ENCODE measurements around the gene IL24.

Gene IL24

DNA sequence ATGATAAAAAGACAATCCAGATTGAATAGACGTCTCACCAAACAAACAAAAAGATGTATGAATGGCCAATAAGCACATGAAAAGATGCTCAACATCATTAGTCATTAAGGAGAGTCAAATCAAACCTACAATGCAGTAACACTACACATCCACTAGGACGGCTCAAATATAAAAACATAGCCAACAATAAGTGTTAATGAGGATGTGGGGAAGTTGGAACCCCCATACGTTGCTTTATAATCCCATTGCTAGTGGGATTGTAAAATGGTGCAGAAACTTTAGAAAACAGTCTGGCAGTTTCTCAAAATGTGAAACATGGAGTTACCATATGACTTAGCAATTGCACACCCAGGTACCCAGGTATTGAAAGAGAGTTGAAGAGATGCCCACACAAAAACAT, 14.7 kb upstream of the IL24 start:
- no peak for DNase-seq

GRCh38 chr1:206883160-206883559, 14.1 kb upstream of the IL24 start:
- DNase-seq, result no peak

- no peak for DNase-seq
These were observed 13.4 kb upstream of the IL24 start for GRCh38 chr1:206883876-206884275.

- DNase-seq, result no peak
These were observed 11.7 kb upstream of the IL24 start for GRCh38 chr1:206885341-206886060.

DNA sequence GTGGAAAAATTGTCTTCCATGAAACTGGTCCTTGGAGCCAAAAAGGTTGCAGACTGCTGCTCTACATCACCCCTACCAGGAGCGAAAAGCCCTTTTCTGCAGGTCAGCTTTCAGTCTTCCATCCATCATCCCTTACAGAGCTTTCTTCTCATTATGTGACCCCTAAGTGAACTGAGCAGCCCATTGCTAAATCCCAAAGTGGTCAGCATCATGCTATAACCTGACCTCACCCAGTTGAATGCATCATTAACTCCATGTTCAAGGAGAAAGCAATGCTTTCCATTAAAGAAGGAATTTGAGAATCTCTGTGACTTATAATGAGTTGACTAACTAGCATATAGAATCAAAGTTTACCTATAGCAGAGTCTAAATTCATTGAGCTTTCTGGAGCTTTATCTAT, 10.4 kb upstream of the IL24 start:
- DNase-seq, result no peak

DNA sequence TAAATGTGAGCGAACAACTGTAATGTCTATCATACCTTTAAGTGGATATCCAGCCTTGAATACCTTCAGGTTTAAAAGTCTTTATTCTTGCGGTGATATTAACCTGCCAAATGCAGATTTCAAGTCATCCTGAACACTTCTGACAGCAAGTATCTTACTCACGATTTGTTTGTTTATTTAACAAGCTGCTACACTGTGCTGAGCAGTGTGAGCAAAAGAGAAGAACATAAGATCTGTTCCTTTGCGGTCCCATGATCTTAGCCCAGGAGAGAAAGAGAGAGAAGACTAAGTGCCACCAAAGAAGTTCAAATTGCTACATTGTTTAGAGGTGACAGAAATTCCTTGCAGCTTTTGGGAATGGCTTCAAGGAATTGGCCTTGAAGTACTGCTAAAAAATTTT, 9.5 kb upstream of the IL24 start:
- no peak for DNase-seq

- DNase-seq, result no peak
These were observed 6.8 kb upstream of the IL24 start for GRCh38 chr1:206890125-206891060.

DNA sequence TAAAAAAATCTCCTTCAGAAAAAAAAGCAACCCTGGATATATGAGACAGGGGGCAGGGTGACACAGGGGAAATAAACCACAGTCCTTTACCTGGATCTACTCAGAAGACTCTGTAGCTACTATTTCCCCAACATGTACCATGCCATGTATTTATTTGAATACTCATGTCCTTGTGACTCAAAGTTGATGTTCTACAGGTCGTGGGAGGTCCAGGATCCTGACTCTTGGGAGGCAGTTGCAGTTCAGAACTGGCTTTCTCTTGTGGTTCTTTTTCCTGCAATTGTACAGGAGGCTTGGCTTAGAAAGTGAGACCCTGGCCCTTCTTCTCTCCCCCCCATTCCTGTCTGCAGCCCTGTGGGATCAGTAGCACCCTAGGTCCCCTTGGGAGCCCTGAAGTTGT, 5.8 kb upstream of the IL24 start:
- DNase-seq, result no peak

DNA sequence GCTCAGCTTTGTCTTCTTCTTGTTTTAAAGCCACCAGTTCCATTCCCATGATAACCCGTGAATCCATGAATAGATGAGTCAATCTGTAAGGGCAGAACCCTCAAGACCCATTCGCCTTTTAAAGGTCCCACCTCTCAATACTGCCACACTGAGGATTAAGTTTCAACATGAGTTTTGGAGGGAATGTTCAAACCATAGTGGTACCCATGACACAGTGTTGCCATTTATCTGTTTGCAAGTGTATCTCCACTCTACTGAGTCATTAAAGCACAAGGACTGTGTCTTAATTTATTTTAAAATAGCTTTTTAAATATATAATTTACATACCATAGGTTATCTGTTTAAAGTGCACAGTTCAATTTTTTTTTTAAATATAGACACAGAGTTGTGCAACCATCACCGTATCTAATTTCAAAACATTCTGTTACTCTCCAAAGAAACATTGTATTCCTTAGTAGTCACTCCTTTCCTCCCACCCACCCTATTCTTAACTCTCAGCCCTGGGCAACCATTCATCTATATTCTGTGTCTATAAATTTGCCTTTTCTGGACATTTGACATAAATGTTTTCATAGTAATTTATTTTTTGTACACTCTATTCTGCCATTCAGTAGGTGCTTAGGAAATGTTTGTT, 4.8 kb upstream of the IL24 start:
- DNase-seq, result no peak

DNA sequence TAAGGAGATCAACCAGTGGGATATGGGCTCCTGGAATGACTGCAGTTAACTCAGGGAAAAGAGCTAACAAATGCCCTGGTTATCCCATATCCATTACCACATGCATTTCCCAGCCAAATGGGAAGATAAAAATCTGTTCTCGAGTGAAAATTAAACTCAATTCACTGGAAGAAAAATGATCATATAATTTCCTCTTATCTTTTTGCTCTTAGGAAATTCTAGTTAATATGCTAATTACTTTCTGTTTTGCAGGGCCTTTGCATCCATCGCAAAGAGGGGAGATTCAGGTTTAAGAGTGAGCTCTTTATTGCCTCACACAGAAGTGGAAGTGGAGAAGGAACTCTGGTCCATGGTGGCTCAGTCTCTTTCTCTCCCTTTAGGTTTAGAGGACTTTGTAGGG, 3.9 kb upstream of the IL24 start:
- DNase-seq, result no peak

GRCh38 chr1:206895325-206895724, 1.9 kb upstream of the IL24 start:
- no peak for DNase-seq

GRCh38 chr1:206895837-206896242, 1.4 kb upstream of the IL24 start:
- DNase-seq, result no peak

DNA sequence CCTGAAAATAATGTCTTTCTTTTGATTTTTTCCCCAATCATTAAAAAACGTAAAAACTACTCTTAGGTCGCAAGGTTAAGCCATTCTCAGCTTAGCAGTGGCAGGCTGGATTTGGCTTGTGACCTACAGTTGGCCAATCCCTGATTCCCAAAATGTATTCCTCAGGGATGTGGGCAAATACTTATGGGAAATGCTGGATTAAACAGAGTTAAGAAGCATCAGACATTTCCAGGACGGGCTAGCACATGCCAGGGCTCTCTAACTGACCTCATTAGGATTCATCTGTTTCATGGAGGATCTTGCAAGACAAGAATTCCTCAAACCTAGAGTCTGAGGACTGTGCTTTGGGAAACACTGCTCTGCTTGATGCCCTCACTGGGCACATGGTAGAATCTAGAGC, 982 bp upstream of the IL24 start:
- no peak for DNase-seq

DNA sequence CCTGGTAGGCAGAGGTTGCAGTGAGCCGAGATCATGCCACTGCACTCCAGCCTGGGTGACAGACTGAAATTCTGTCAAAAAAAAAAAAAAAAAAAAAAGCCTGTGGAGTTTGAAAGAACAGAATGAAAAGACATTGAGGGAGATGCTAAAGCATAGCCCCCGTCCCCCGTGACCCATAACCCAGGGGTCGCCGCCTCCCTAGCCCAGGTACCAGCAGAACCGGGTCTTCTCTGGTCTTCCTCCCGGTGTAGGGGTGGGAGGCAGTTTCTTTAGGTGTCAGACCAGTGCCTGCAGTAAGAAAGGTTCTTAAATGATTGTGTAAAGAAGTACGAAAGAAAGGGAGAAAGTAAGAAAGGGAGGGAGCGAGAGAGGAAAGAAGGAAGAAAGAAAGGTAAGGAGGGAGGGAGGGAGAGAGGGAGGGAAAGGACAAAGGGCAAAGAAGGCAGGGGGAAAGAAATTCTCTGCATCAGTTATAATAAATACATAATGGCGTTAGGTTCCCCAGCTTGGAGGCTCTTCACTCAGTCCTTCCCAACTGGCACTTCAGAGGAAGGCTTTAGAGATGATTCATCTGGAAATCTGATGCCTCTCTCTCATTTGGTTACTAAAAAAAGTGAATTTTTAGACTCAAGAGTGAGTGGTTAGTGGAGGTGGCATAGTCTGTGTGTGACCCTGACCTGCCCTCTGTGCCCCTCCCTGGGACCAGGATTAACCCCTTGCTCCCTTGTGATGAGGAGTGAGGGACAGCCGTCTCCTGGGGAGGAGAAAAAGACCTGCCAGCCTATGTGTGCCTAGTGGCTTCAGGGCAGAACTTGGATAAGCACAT, 1.1 kb downstream of the IL24 start:
- no peak for DNase-seq

- DNase-seq, result no peak
These were observed 1.7 kb downstream of the IL24 start for GRCh38 chr1:206898915-206899431.

GRCh38 chr1:206899717-206900116, 2.5 kb downstream of the IL24 start:
- DNase-seq, result no peak

GRCh38 chr1:206900149-206900548, 2.9 kb downstream of the IL24 start:
- no peak for DNase-seq

DNA sequence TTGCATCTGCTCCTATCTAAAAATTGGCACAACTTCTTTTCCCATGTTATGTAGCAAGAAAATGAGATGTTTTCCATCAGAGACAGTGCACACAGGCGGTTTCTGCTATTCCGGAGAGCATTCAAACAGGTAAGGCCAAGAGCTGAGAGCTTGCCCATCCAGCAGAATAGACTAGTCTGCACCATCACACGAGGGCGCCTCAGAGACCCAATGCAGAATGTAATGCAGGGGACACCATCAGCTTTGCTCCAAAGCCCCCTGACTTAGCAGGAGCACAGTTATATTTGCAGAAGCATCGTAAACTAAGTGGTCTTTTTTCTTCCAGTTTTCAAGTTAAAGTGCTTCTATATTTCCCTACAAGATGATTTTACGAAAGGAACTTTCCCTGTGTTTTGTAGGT, 4.7 kb downstream of the IL24 start:
- DNase-seq, result no peak

DNA sequence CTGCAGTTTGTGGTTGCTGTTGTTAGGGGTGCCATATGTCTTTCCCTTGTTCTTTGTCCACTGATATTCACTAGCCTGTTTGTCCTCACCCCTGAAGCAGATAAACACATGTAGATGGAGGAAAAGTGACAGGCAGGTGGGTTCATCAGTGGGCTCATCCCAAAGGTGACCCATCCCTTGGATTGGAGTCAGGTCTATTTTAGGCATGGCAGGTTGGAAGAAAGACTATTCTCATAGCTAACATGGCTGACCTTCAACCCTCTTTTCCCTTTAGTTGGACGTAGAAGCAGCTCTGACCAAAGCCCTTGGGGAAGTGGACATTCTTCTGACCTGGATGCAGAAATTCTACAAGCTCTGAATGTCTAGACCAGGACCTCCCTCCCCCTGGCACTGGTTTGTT, 5.5 kb downstream of the IL24 start:
- no peak for DNase-seq

- DNase-seq, result no peak
These were observed 6.4 kb downstream of the IL24 start for GRCh38 chr1:206903687-206904086.

DNA sequence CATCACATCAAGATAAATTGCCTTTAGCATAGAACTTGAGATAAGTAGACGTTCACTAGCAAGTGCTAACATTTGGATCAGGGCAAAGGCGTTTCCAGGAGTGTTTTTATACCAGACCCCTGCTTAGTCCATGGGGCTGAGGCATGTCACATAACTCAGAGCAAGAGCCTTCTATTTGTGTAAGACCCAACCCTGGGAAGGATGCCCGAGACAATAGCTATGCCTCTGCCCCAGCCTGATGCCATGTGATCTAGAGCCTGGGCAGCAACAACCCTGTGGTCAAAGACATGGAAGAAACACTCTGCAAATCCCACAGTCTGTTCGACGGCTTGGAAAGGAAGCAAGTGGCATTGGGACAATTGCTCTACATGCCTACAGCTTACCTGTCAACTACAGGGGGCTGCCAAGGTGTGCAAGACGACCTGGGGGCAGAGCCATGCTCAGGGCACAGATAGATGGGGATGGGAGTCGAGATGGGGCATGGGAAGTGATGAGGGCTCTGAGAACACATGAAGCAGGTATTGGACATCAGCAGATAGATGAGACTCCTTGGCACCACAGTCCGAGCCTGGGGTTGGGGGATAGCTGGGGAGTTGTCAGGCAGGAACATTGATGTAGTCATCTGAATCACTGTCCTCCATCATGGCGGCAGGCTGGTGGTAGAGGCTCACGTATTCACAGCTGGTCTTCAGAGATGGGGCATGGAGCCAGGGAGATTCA, 7.3 kb downstream of the IL24 start:
- no peak for DNase-seq
